NCI-H2107 (cell line): Measurements from ENCODE around the gene SMAD3.

ENCODE experiments used
- DNase-seq: peaks from one replicate; lab custom pipeline; 2025; lab: John Stamatoyannopoulos, UW

SMAD3 gene

DNA sequence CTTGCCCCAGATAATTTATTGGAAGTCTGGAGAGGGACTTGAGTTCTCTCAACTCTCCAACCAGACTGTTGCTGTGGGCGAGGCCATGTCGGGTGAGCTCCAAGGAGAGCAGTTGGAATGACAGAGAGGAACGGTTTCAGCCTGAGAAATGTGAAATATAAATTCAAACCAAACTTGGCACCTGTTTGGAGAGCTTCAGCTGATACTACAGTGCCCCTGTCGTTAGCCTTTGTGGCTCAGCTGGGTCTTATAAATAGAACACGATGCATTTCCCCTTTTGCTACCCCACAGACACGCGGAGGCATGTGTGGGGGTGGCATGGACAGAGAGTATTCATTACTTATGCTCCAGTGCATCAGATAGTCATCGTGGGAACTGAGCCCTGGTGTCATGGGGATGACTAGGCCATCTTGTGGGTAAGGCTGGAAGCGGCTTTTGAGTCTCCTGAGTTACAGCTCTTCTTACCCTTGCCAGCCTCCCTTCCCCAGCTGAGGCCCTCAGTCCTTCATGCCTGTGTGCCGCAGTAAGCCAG, 15.6 kb downstream of the SMAD3 start:
- no peak for DNase-seq

DNA sequence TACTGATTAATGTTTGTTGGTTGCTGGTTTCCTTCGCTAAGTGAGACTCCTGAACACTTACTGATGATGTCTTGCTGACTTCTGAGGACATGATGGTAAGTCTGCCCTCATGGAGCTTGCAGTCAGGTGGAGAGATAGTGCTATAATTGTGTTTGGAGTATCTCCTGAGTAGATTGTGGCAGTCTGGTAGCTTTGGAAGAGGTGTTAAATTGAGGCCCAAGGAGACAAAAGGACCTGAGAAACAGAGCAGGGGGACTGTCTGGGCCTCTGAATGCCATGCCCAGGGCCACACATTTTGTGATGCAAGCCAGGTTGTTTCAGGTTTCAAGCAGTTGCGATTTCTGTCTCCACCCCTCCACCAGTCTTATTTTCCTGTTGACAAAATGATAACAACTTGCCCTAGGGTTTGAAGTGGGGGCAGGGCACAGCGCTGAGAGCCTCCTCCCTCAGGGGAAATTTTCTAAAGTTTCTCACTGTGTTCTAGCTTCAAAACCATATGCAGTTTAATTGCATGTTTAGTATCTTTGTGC, 16.7 kb downstream of the SMAD3 start:
- no peak for DNase-seq

DNA sequence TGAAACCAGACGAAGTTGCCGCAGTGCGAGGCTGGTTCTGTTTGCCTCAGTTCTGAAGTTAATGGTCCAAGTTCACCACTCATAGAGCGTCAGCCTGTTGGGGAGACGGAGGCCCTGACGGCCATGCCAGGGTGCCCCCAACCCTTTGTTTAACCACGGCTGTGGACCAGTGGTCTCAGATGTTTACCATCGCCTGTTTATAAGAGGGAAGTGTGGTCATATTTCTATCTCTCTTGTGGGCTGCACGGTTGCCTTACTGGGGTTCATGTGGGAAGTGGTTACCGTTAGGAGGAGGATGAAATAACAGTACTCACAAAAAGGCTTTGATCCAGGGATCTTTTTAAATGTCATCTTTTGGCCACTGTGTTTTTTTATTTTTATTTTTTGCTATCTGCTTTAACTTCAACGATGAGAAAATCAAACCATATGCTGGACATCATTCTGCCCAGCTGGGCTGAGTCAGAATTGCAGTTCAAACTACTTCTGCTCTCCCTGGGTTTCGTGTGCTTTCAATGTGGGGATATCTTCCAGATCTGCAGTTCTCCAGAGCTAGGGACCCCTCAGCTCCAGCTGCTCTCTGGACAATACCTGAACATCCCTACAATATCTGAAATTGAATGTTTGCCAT, 17.8 kb downstream of the SMAD3 start:
- DNase-seq = no peak

DNA sequence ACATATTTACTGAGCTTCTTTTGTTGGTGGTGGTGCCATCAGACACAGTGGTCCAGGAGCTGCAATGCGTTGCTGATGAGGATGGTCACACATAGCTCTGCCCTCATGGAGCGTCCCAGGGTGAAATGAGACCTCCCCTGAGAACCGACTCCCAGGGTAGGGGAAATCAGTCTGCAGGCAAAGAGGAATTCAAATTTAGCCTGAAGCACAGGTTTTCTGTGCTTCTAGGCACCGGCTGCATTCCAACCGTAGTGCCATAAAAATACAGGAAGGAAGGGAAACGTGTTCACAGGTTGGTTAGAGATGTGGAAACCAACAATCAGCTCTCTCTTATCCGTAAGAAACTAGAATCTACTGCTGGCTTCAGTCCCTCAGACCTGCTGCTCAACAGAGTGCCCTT, 19.2 kb downstream of the SMAD3 start:
- DNase-seq = no peak

DNA sequence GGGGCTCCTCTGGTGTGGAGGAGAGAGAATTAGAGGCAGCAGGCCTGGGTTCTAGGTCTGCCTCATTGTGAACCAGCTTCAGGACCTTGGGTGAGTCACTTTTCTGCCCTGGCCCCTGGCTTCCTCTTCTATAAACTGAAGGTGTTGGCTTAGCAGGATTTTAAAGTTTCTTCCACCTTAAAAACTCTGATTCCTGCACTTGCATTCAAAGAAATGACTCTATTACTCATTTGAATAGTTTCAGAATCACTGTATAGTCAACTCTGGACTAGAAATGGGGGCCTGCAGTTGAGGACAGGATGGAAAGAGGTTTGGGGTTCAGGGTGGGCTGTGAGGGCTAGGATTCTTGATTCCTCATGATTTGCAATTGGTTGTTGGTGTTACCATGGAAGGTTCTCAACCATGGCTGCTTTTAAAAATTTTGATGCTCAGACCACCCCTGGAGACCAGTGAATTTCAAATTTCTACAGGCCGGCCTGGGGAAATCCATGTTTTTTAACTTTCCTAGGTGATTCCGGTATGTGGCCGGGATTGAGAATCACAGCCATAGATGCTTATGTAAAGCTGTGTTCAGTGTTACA, 19.9 kb downstream of the SMAD3 start:
- DNase-seq = no peak

DNA sequence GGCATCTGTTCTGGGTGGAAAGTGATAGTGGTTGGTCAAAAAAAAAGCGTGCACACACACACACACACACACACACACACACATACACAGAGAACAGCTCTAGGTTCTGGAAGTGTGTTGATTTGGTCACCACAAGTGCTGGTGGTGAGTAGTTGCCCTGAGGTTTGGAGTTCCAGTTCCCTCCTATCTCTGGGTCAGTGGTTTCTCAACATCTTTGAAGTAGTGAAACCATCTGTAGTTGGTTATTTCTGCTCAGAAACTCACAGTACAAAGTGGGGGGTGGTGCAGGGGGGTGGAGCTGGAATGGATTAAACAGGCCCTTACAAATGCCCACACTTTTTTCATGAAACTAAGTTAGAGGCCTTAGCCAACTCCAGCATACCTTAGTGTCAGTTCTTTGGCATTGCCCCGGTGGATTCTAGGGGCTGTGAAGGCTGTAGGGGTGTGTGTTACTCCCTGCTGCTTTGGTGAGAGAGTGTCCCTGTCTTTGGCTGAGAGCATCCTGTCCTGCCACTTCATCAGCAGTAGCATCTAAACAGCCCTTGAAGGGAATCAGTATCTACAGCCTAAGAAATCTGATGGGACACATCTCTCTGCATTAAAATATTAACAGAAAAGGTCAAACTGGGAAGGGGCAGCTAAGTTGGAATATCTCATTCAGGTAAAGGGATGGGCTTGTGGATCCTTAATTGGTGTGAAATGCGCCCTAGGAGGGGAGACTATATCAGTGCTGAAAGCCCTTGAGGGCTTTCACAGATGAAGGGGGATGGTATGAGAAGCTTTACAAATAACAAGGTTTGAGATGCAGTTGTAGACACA, 20.6 kb downstream of the SMAD3 start:
- no peak for DNase-seq

DNA sequence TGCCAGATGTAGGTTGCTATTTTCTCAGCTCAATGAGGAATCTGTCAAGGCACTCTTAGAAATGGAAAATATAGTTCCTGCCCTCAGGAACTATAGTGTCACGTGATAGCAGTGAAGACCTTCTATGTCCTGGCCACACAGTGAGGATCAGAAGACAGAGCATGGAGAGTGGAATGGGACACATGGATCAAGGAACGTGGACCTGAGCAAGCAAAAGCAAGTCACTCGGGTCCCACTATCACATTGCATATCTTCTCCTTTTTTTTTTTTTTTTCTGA, 21.2 kb downstream of the SMAD3 start:
- DNase-seq = no peak

DNA sequence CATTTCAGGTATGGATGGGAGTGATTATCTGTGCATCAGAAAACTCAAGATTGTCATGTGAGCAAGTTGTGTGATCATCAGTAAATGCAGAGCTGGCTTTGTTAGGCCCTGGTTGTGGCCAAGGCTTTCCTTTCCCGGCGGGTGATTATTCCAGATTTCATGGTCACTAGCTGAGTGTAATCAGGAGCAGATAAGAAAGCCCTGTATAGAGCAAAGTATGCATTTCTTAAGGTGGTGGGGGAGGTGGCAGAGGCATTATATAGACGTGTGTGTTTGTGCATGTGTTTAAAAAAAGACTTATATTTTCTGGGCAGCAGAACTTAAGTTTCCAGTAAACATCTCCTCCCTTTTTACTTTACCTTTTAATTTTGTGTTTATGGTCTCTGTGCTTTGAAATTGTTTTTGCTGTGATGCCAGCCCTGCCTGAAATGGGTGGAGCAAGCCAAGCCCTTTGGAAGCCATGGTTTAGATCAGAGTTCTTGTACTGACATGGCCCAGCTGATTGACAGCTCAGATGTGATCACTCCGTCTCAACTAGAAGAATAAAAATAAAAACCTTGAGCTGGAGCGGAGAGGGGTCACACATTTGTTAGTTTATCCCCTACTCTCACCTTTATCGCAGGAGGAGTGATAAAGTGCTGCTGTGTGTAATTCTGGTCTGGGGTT, 22.2 kb downstream of the SMAD3 start:
- DNase-seq = no peak

DNA sequence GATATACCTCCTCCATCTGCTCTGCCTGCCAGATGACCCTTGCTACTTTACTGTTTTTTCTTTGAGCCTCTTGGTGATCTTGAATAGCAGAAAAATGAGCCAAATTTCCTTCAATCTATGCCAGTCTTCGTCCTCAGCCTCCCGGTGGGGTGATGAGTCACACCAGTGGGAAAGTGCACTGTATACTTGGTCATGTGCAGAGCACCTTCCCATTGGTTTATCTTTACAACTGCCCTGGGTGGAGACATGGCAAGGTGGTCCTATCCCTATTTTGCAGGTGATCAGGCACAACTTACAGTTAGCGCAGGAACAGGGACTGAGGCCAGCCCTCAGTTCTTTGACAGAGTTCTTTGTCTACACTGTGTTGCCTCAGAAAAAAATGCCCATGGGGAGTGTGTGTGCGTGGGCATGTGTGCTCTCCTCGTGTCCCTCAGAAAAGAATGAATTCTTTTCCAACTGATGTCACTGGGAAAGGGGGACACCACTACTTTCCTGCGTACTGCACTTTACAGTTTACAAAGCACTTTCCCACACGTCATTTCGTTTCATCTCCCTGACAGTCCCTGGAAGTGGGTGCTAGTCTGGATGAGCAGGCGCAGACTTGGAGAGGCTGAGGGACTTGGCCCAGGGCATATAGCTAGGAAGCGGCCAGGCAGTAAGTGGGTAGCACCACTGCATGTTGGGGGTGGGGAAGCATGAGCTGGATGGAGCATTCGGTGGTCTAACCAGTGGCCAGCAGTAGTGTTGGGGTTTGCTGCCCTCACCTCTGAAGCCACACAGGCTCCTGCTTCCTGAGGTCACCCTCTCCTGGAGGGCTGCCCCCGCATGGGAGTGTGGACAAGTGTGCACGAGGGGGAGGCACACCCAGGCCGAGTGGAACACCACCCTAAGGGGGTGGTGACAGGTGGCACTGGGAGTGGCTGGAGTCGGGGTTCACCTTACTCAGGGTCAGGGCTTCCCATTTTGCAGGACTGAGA, 24.1 kb downstream of the SMAD3 start:
- DNase-seq = no peak

DNA sequence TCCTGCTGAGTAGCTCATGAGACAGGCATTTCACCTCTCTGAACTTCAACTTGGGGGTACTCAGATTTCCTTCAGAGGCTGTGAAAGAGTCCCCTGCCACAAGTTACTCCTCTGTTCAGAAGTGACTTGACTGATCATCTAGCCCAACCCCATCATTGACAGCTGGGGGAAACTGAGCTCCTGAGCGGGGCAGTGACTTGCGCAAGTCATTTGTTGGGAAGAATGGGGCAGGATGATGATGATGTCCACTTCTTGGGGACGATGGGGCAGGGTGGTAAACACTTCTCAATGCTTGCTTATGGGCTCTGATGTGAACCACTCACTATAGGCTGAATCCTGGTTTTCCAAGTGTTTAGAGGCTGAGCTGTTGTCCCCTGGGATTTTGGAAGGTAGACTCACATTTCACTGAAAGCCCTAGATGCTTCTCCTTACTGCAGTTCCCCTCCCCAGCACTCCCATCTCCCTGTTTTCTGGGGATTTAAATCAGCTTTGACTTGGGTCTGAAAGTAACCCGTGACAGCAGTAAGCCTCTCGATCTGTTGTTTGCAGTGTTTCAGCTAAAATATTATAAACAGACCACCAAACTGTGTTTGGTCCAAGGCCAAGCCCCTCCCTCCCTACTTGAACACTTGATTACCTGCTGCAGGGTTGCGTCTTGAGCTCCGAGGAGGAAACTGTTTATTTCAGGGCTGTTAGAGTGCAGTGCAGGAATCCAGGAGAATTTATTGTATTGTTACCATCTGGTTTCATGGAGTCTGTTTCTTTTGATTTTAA, 25.1 kb downstream of the SMAD3 start:
- no peak for DNase-seq

DNA sequence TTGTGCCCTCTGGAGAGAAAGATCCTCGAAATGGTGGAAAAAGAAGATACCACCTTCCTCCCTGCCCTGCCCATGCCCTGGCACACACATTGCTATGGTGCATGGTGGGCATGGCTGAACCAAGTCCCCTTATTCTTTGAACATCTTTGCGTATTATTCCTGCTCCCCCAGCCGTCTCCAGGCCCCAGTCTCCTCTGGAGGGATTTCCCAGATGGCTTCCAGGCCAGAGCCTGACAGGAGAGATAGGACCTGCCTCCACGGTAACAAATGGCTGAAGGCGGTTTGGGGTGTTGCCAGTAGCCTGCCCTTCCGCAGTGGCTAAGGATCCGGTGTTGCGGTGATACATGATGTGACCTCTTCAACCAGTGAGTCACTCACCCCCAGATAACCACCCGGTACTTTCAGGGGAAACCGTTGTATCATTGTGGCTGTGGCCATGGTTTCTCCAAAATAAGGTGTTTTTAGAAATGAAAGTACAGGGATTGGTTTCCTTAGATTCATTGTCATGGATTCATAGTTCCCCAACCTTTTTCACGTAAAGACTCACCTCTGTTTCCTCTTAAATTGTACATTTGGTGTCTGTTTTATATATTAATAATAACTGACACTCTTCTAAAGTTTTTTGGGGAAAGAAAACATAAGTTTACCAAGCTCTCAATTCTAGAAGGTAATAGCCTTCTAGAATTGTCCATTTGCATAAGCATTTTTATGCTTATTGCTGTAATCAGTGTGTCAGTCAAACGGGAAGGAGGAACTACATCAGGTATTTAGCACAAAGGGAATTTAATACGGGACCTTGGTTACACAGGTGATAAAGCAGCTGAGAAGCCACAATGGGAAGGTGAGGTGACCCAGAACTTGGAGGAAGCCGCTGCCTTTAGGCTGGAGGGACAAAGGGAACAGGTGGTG, 25.9 kb downstream of the SMAD3 start:
- DNase-seq = no peak

DNA sequence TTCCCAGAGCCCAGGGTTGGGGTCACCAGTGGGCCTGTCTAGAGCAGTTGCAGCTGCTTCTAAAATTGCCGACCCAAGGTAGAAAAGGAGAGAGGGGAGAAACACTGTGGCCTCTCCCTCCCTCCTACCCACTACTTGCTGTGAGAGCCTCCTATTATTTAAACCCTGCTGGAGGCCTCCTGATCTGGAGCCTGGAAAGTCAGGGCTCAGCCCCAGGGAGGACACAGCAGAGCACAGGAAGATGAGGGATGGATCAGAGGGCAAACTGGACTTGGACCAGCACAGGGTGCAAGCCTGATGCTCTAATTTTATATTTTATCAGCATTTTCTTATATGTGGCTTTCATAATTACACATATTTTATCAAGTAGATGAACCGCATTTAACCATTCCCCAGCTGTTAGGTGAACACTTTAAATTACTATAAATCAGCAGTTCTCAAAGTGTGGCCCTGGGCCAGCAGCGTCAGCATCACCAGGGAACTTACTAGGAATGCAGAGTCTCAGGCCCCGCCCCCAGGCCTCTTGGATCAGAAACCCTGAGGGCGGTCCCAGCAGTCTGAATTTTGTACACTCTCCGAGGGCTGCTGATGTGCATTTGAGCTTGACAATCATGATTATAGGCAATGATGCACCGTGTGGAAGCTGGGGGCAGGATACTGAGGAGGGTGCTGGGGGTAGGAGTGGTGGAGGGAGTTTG, 26.7 kb downstream of the SMAD3 start:
- no peak for DNase-seq

DNA sequence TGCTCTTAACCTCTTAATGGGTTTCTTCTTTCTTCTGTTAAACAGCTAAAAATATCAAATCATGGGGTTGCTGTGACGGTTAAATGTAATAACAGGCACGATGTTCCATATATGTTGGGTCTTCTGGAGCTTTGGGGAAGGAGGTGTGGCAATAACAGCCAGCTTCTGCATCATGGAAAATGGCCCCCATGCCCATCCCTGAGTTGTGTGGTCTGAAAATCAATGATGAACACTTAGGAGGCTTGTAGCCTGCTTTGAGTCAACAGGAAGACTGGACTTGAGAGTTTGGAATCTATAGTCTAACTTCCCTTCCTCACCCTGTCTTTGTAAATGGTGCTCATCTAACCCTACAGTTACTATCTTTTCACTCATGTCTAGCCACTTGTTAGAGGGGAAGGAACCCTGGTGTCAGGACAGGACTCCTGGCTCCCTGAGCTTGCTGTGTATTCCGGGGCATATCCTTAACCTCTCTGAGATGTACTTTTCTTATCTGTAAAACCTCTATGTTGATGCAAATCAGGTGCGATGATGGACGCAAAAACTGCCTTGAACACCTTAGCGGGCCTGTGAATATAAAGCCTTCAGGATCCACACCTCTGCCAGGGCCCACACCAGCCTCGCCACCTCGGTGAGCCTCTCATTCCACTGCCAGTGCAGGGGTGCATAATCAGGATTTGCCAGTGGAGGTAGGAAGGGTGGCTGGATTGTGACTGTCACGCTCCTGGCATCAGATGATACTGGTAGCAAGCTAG, 27.5 kb downstream of the SMAD3 start:
- no peak for DNase-seq

DNA sequence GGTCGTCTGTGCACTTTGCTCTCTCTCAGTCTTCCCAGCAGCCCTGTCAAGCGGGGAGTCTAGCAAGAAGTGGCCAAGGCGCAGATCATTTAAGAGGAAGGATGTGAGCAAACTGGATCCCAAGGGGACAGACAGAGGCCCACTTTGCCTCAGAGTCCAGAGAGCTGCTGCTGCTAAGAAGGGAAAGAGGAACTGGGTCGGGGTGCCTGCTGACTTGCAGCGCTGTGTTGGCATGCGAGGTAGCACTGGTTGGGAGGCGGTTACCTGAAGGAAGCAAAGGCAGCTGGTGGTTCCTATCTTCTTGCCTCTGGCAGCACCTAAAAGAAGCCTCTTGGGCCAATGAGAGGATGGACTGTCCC, 28.1 kb downstream of the SMAD3 start:
- no peak for DNase-seq

DNA sequence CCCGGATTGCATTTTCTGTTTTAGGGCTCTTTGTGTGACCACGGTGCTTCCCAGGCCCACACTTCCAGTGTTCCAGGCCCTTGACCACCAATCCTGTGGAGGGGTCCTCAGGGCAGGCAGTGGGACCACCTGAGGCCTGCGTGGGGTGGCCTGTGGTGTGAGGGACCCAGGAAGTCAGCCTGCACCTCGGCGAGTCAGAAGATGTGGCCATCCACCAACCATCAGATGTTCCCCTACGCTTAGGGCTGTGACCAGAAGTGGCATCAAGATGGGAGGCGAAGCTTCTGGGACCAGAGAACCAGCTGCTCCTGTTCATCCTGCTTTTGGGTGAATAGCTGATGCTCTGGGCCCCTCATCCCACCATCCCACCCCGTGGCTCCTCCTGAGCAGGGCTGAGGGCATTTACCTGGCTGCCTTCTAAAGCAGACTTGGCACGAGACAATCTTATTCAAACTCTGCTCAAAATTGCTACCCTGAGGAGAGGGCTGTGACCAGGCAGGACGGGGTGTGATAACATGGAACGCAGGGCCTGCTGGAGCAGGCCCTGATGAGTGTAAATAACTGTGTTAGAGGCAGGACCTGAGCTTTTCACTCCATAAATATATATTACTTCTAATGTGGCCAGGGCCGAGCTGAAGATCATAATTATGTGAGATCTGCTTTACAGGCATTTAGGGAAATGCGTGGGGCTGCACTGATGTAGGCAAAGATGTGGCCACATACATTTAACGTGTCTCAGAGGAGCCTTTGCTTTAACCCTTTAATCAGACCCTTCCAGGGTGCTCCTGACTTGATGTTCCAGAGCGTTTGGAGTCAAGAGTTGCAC, 28.8 kb downstream of the SMAD3 start:
- no peak for DNase-seq

DNA sequence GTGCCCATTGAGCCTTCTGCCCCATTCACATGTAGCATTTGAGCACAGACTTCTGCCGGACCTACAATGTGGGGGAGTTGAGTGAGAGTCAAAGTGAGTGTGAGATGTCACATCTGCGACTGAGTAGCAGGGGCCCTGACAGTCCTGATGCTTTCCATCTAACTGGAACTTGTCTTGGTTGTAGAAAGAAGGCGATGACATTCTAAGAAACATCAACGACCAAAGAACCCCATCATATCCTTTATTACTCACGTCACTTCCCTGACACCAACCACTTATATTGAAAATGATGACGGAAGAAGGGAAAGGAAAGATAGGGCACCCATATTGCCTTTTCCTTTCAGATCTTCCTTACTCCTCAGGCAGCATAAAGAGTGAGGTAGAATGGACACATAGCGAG, 30.5 kb downstream of the SMAD3 start:
- no peak for DNase-seq

DNA sequence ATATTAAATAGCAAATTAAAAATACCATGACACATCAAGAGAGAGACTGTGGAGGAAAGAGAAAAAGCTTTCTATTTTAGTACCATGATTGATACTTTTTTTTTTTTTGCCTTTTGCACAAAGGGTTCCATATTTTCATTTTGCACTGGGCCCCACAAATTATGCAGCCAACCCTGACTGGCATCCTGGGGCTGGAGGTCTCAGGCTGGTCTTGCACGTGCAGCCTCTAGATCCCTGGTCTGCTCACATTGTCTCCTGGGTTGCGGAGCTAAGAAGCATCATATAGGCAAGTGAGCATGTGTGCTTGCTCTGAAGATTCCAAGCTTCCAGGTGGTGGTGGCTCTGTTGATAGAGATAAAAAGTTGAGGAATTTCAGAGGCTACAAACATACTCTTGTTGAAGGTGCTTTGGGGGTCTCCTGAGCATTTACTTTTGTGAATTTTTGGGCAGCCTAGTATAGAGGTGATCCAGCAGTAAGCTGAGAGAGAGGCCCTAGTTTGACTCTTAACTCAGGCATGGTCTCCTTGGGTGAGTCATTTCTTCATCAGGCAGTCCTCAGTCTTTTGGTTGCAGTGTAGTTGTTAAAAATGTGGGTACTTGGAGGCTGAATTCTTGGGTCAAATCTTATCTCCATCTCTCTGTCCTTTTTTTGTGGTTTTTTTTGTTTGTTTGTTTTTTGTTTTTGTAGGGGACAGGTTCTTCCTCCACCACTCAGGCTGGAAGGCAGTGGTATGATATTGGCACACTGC, 31.3 kb downstream of the SMAD3 start:
- DNase-seq = no peak
